SK-N-SH (cell line): Measurements from ENCODE around the gene RBL1. TPM values are rescaled to one million over a fixed set of nuclear protein-coding genes. Genes with fewer than 3 reads are reported as not detected.

ENCODE experiments used
- CTCF ChIA-PET: fragments of 300-600, 350-600 bp; formaldehyde crosslinking; extraction: SDS; loops from one replicate; lab custom pipeline; 2021; lab: Yijun Ruan, JAX
- POLR2A ChIA-PET: fragments of 350-600 bp; sonication (Branson Sonifier 250); formaldehyde crosslinking; extraction: SDS; loops from one replicate; lab custom pipeline; 2020; ENCODE audit warnings: antibody characterized with exemption, inconsistent platforms; lab: Yijun Ruan, JAX
- DNase-seq: peaks from one replicate; pipeline ENCODE4 v3.0.0; 2012
- H2AFZ ChIP-seq: fragments of 200-600 bp; sonication (generic); 2 replicates; pipeline ENCODE4 v1.8.1; 2016; ENCODE audit warnings: antibody characterized with exemption, mild to moderate bottlenecking, low read depth
- H3F3A ChIP-seq: fragments of 200-600 bp; sonication (generic); replicated peaks from 2 replicates; pipeline ENCODE3; 2016; ENCODE audit warnings: antibody characterized with exemption, mild to moderate bottlenecking; ENCODE audit not compliant: insufficient read depth
- H3K27ac ChIP-seq, 2 experiments: fragments of 200-500 bp in 1 of 2; fragments of 200-600 bp in 1 of 2; sonication (Bioruptor generic) in 1 of 2; sonication (generic), shearing (Covaris generic) in 1 of 2; 2 replicates each; pipeline versions ENCODE4 v1.5.1 to v1.6.1; 2014 to 2016; ENCODE audit warnings: low read depth in 2 of 2, inconsistent platforms in 1 of 2, low read length in 1 of 2, mild to moderate bottlenecking in 1 of 2, mixed read lengths in 1 of 2
- H3K27me3 ChIP-seq: fragments of 200-600 bp; sonication (generic), shearing (Covaris generic); 2 replicates; pipeline ENCODE4 v1.6.1; 2016; ENCODE audit warnings: mixed run types; ENCODE audit not compliant: insufficient read depth
- H3K36me3 ChIP-seq, 2 experiments: fragments of 200-500 bp in 1 of 2; fragments of 200-600 bp in 1 of 2; sonication (Bioruptor generic) in 1 of 2; sonication (generic) in 1 of 2; replicated peaks in 1 of 2; 2 replicates each; pipeline versions ENCODE3 to v1.5.1; 2014 to 2016; ENCODE audit warnings: low read length in 1 of 2, mild to moderate bottlenecking in 1 of 2; ENCODE audit not compliant: insufficient read depth in 2 of 2, control insufficient read depth in 1 of 2
- H3K4me1 ChIP-seq, 2 experiments: fragments of 200-500 bp in 1 of 2; fragments of 200-600 bp in 1 of 2; sonication (Bioruptor generic) in 1 of 2; sonication (generic), shearing (Covaris generic) in 1 of 2; 2 replicates each; pipeline versions ENCODE4 v1.5.1 to v1.6.1; 2014 to 2016; ENCODE audit warnings: low read depth in 1 of 2, low read length in 1 of 2, mixed run types in 1 of 2; ENCODE audit not compliant: insufficient read depth in 2 of 2, control insufficient read depth in 1 of 2
- H3K4me2 ChIP-seq: fragments of 200-600 bp; sonication (generic), shearing (Covaris generic); 2 replicates; pipeline ENCODE4 v1.6.1; 2017; ENCODE audit warnings: mixed run types
- H3K4me3 ChIP-seq, 2 experiments: fragments of 200-500 bp in 1 of 2; fragments of 200-600 bp in 1 of 2; sonication (Bioruptor generic) in 1 of 2; sonication (generic), shearing (Covaris generic) in 1 of 2; 2 replicates each; pipeline versions ENCODE4 v1.5.1 to v1.8.1; 2014 to 2016; ENCODE audit warnings: low read depth in 2 of 2, inconsistent platforms in 1 of 2, low read length in 1 of 2, mild to moderate bottlenecking in 1 of 2, mixed read lengths in 1 of 2, moderate library complexity in 1 of 2
- H3K79me2 ChIP-seq: fragments of 200-600 bp; sonication (generic); 2 replicates; pipeline ENCODE4 v1.8.1; 2017; ENCODE audit warnings: mild to moderate bottlenecking; ENCODE audit not compliant: insufficient read depth
- H3K9ac ChIP-seq: fragments of 200-600 bp; sonication (generic); 2 replicates; pipeline ENCODE4 v1.6.1; 2017; ENCODE audit warnings: mixed run types
- H3K9me2 ChIP-seq: fragments of 200-600 bp; sonication (generic); 2 replicates; pipeline ENCODE4 v1.6.1; 2017; ENCODE audit warnings: mixed run types
- H3K9me3 ChIP-seq: fragments of 200-600 bp; sonication (generic); 2 replicates; pipeline ENCODE4 v1.6.1; 2017; ENCODE audit warnings: mixed run types, mild to moderate bottlenecking, moderate library complexity
- H4K20me1 ChIP-seq: fragments of 200-600 bp; sonication (generic); 2 replicates; pipeline ENCODE4 v1.6.1; 2017; ENCODE audit warnings: mild to moderate bottlenecking, mixed run types; ENCODE audit not compliant: insufficient read depth
- ELF1 ChIP-seq: IDR thresholded peaks from 2 replicates; pipeline ENCODE4 v1.4.0; 2012
- EP300 ChIP-seq, 2 experiments: IDR thresholded peaks; 2 replicates each; pipeline versions ENCODE4 v1.4.0 to v1.6.1; 2012; ENCODE audit warnings: borderline replicate concordance in 1 of 2, low read depth in 1 of 2, low read length in 1 of 2
- EZH2phosphoT487 ChIP-seq: fragments of 200-600 bp; sonication (generic); IDR thresholded peaks from 2 replicates; pipeline ENCODE4 v1.6.1; 2017; ENCODE audit warnings: low read depth, mixed run types, mild to moderate bottlenecking, antibody characterized with exemption, moderate library complexity, borderline replicate concordance
- FOXJ3 ChIP-seq: sonication (generic); formaldehyde crosslinking; IDR thresholded peaks from 2 replicates; pipeline ENCODE4 v1.5.1; 2020; ENCODE audit warnings: mild to moderate bottlenecking, missing genetic modification reagents
- FOXM1 ChIP-seq: IDR thresholded peaks from 2 replicates; pipeline ENCODE4 v1.4.0; 2012; ENCODE audit warnings: low read depth, mild to moderate bottlenecking
- GABPA ChIP-seq: IDR thresholded peaks from 2 replicates; pipeline ENCODE4 v1.4.0; 2012; ENCODE audit warnings: low read depth, mild to moderate bottlenecking
- MXI1 ChIP-seq: IDR thresholded peaks from 2 replicates; pipeline ENCODE4 v1.6.1; 2012; ENCODE audit warnings: mild to moderate bottlenecking, low read depth, low read length, improper control_type of control experiment
- NFIC ChIP-seq: IDR thresholded peaks from 2 replicates; pipeline ENCODE4 v1.4.0; 2012; ENCODE audit warnings: borderline replicate concordance
- NRF1 ChIP-seq: IDR thresholded peaks from 2 replicates; pipeline ENCODE4 v1.6.1; 2012; ENCODE audit warnings: low read depth, mild to moderate bottlenecking, low read length
- RCOR1 ChIP-seq: fragments of 150-350 bp; IDR thresholded peaks from 2 replicates; pipeline ENCODE4 v1.6.1; 2017; ENCODE audit warnings: antibody characterized with exemption, low read length
- SIN3A ChIP-seq: IDR thresholded peaks from 2 replicates; pipeline ENCODE4 v1.6.1; 2012; ENCODE audit warnings: low read depth, mild to moderate bottlenecking, low read length, moderate library complexity, borderline replicate concordance
- YY1 ChIP-seq: IDR thresholded peaks from 2 replicates; pipeline ENCODE4 v1.4.0; 2012; ENCODE audit warnings: low read depth, mild to moderate bottlenecking
- WGBS: methylation state at CpG from one replicate; pipeline ENCODE4 v1.1.6; 2017; ENCODE audit warnings: low lambda C conversion rate; 5-methylcytosine and 5-hydroxymethylcytosine counted together
- polyA plus RNA-seq, 3 experiments: library from polyadenylated mRNA; depleted of rRNA; stranded (reverse); fragments of >200 nt; gene quantifications; 2 replicates each; pipeline ENCODE4 v1.2.3, GENCODE V29; 2012
- TF ChIP-seq, protein P1 (sequence below): IDR thresholded peaks from 2 replicates; pipeline ENCODE4 v1.4.0; 2012; ENCODE audit warnings: low read depth, borderline replicate concordance
- TF ChIP-seq, protein P2 (sequence below): fragments of 200-600 bp; sonication (generic); IDR thresholded peaks from 2 replicates; pipeline ENCODE4 v1.6.1; 2017; ENCODE audit warnings: antibody characterized with exemption, mild to moderate bottlenecking, moderate library complexity
- TF ChIP-seq, protein P3 (sequence below): IDR thresholded peaks from 2 replicates; pipeline ENCODE4 v1.6.1; 2012; ENCODE audit warnings: mild to moderate bottlenecking, low read depth, low read length, moderate library complexity

Gene RBL1
- polyA plus RNA-seq, 1 of the 3 experiments (the other 2 are of a cell fraction) = 2.5 TPM

DNA sequence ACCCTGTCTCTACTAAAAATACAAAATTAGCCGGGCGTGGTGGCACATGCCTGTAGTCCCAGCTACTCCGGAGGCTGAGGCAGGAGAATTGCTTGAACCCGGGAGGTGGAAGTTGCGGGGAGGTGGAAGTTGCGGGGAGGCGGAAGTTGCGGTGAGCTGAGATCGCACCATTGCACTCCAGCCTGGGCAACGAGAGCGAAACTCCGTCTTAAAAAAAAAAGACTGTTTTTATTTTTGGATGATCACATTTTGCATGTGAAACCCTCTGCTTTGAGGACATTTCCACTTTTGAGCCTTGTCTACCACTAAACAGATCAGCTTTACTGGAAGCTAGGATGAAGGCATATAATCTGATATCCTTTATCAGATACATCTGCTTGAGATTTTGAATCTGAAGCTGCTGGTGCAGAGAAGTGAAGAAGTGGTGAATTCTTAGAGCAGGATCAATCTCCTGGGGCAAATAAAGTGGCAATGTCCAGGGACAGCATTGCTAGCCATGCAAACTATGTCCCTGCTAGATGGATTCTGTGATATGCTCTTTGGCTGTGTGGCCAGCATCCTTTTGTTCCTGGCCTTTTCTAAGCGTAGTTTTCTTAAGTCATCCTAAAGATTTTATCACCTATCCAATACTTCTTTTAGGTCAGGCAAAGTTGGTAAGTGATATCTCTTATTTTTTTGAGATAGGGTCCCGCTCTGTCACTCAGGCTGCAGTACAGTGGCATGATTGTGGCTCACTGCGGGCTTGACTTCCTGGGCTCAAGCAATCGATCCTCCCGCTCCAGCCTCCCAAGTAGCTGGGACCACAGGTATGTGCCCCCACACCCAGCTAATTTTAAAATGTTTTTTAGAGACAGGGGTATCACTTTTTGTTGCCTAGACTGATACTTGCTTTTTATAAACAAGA, 23.3 kb downstream of the RBL1 start:
- ChIA-PET CTCF (interaction anchor here (0.7 kb wide), 1 partner anchor 19 kb away, joined by 3 read pairs; no protein-coding TSS in a partner anchor), POLR2A (no interaction called here)
- H3K9me2 ChIP-seq = no peaks in the 10 kb centered on the region
- H3K4me3 ChIP-seq = no peak overlapping the region
- DNase-seq = no peak
- WGBS = 96% methylated on average over 17 of the region's 17 CpGs
- no peak overlapping the region for H3K9ac ChIP-seq
- no peaks in the 10 kb centered on the region for H3K4me1 ChIP-seq
- H3K27ac ChIP-seq = no peak overlapping the region
- no peak overlapping the region for H3K4me2 ChIP-seq
- H3F3A ChIP-seq = no peaks in the 10 kb centered on the region
- H3K27me3 ChIP-seq = no peaks in the 10 kb centered on the region
- peaks cover 0 to 13% of the 10 kb centered on the region in 2 experiments for H3K36me3 ChIP-seq
- H2AFZ ChIP-seq = no peak overlapping the region
- TF ChIP-seq EZH2phosphoT487 (no peak), SIN3A (no peak), FOXM1 (no peak), NRF1 (no peak), ELF1 (no peak), MXI1 (no peak), YY1 (no peak), RCOR1 (no peak), GABPA (no peak), FOXJ3 (CRISPR knock-in tag) (no peak)
- TF ChIP-seq, protein P1, sequence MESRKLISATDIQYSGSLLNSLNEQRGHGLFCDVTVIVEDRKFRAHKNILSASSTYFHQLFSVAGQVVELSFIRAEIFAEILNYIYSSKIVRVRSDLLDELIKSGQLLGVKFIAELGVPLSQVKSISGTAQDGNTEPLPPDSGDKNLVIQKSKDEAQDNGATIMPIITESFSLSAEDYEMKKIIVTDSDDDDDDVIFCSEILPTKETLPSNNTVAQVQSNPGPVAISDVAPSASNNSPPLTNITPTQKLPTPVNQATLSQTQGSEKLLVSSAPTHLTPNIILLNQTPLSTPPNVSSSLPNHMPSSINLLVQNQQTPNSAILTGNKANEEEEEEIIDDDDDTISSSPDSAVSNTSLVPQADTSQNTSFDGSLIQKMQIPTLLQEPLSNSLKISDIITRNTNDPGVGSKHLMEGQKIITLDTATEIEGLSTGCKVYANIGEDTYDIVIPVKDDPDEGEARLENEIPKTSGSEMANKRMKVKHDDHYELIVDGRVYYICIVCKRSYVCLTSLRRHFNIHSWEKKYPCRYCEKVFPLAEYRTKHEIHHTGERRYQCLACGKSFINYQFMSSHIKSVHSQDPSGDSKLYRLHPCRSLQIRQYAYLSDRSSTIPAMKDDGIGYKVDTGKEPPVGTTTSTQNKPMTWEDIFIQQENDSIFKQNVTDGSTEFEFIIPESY = no peak
- H3K79me2 ChIP-seq = peaks cover 39% of the 10 kb centered on the region; the same call in 1 of the 2 replicates
- peaks cover 4% of the 10 kb centered on the region; the same call in 1 of the 2 replicates for H3K9me3 ChIP-seq
- no peaks in the 10 kb centered on the region for H4K20me1 ChIP-seq

DNA sequence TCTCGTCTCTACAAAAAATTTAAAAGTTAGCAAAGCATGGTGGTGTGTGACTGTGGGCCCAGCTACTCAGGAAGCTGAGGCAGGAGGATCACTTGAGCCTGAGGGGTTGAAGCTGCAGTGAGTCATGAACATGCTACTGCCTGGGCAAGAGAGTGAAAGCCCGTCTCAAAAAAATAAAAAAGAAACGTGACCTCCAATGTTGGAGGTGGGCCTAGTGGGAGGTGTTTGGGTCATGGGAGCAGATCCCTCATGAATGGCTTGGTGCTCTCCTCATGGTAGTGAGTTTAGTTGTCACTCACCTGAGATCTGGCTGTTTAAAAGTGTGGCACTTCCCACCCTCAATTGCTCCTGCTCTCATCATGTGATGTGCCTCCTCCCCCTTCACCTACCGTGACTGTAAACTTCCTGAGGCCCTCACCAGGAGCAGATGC, 24.3 kb downstream of the RBL1 start:
- Histone ChIP-seq H3K9ac (no peak overlapping the region), H3K4me3 (no peak overlapping the region), H3K79me2 (peaks cover 39% of the 10 kb centered on the region; the same call in 1 of the 2 replicates), H3K9me2 (no peaks in the 10 kb centered on the region), H3K9me3 (peaks cover 4% of the 10 kb centered on the region; the same call in 1 of the 2 replicates), H3K27me3 (no peaks in the 10 kb centered on the region), H3K4me2 (no peak overlapping the region), H3K27ac (no peak overlapping the region), H2AFZ (no peak overlapping the region), H3F3A (no peaks in the 10 kb centered on the region), H4K20me1 (no peaks in the 10 kb centered on the region), H3K4me1 (no peaks in the 10 kb centered on the region), H3K36me3 (peaks cover 3 to 24% of the 10 kb centered on the region in 2 experiments)
- DNase-seq = no peak
- ChIA-PET CTCF (interaction anchor here (1.4 kb wide), 1 partner anchor 107 kb away, joined by 3 read pairs; no protein-coding TSS in a partner anchor), POLR2A (no interaction called here)
- WGBS = 91% methylated on average over 4 of the region's 4 CpGs
- TF ChIP-seq, protein P2, sequence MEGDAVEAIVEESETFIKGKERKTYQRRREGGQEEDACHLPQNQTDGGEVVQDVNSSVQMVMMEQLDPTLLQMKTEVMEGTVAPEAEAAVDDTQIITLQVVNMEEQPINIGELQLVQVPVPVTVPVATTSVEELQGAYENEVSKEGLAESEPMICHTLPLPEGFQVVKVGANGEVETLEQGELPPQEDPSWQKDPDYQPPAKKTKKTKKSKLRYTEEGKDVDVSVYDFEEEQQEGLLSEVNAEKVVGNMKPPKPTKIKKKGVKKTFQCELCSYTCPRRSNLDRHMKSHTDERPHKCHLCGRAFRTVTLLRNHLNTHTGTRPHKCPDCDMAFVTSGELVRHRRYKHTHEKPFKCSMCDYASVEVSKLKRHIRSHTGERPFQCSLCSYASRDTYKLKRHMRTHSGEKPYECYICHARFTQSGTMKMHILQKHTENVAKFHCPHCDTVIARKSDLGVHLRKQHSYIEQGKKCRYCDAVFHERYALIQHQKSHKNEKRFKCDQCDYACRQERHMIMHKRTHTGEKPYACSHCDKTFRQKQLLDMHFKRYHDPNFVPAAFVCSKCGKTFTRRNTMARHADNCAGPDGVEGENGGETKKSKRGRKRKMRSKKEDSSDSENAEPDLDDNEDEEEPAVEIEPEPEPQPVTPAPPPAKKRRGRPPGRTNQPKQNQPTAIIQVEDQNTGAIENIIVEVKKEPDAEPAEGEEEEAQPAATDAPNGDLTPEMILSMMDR = no peak
- TF ChIP-seq EP300 (IDR thresholded peaks at IDR 0.05; ENCODE audit: borderline replicate concordance in 1 of 2, low read depth in 1 of 2, low read length in 1 of 2) (no peak), FOXM1 (no peak), NFIC (no peak), EZH2phosphoT487 (no peak)
- TF ChIP-seq, protein P1 = no peak
- TF ChIP-seq, protein P3, sequence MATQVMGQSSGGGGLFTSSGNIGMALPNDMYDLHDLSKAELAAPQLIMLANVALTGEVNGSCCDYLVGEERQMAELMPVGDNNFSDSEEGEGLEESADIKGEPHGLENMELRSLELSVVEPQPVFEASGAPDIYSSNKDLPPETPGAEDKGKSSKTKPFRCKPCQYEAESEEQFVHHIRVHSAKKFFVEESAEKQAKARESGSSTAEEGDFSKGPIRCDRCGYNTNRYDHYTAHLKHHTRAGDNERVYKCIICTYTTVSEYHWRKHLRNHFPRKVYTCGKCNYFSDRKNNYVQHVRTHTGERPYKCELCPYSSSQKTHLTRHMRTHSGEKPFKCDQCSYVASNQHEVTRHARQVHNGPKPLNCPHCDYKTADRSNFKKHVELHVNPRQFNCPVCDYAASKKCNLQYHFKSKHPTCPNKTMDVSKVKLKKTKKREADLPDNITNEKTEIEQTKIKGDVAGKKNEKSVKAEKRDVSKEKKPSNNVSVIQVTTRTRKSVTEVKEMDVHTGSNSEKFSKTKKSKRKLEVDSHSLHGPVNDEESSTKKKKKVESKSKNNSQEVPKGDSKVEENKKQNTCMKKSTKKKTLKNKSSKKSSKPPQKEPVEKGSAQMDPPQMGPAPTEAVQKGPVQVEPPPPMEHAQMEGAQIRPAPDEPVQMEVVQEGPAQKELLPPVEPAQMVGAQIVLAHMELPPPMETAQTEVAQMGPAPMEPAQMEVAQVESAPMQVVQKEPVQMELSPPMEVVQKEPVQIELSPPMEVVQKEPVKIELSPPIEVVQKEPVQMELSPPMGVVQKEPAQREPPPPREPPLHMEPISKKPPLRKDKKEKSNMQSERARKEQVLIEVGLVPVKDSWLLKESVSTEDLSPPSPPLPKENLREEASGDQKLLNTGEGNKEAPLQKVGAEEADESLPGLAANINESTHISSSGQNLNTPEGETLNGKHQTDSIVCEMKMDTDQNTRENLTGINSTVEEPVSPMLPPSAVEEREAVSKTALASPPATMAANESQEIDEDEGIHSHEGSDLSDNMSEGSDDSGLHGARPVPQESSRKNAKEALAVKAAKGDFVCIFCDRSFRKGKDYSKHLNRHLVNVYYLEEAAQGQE = no peak
